ENCODE results near the gene MMP20. TPM values are rescaled to one million over a fixed set of nuclear protein-coding genes. Genes with fewer than 3 reads are reported as not detected.

MMP20 gene
- total RNA-seq, 1 donor from 2014 or later, result not detected

- Mint-ChIP-seq H3K27ac (no peak overlapping the region), H3K36me3 (no peaks in the 10 kb centered on the region), H3K4me3 (no peak overlapping the region), H3K9me3 (peaks cover 5% of the 10 kb centered on the region), H3K27me3 (no peaks in the 10 kb centered on the region), H3K4me1 (ENCODE audit: unreplicated experiment) (no peaks in the 10 kb centered on the region)
- no peak for DNase-seq (ENCODE audit: extremely low spot score, unreplicated experiment)
- no peak for TF ChIP-seq CTCF (conservative IDR thresholded peaks at IDR 0.05)
These were observed 48.8 kb downstream of the MMP20 start for GRCh38 chr11:102576350-102576749.

GRCh38 chr11:102575012-102575411 is 50.1 kb downstream of the MMP20 start:
- no peaks in the 10 kb centered on the region for H3K27me3 Mint-ChIP-seq
- H3K4me1 Mint-ChIP-seq (ENCODE audit: unreplicated experiment), result no peaks in the 10 kb centered on the region
- no peaks in the 10 kb centered on the region for H3K36me3 Mint-ChIP-seq
- H3K9me3 Mint-ChIP-seq, result peaks cover 5% of the 10 kb centered on the region
- no peak for TF ChIP-seq CTCF (conservative IDR thresholded peaks at IDR 0.05)
- H3K27ac Mint-ChIP-seq, result no peak overlapping the region
- DNase-seq (ENCODE audit: extremely low spot score, unreplicated experiment), result no peak
- H3K4me3 Mint-ChIP-seq, result no peak overlapping the region

GRCh38 chr11:102573851-102574250 is 51.3 kb downstream of the MMP20 start:
- DNase-seq (ENCODE audit: extremely low spot score, unreplicated experiment), result no peak
- no peak overlapping the region for H3K27ac Mint-ChIP-seq
- H3K27me3 Mint-ChIP-seq, result no peaks in the 10 kb centered on the region
- H3K36me3 Mint-ChIP-seq, result no peaks in the 10 kb centered on the region
- no peak overlapping the region for H3K4me3 Mint-ChIP-seq
- H3K9me3 Mint-ChIP-seq, result peaks cover 5% of the 10 kb centered on the region
- H3K4me1 Mint-ChIP-seq (ENCODE audit: unreplicated experiment), result no peaks in the 10 kb centered on the region
- TF ChIP-seq CTCF (conservative IDR thresholded peaks at IDR 0.05), result no peak

- no peak for TF ChIP-seq CTCF (conservative IDR thresholded peaks at IDR 0.05)
These were observed 52.4 kb downstream of the MMP20 start for GRCh38 chr11:102572554-102573220.

GRCh38 chr11:102568851-102569250 is 56.3 kb downstream of the MMP20 start:
- no peak overlapping the region for H3K4me3 Mint-ChIP-seq
- no peak for DNase-seq (ENCODE audit: extremely low spot score, unreplicated experiment)
- TF ChIP-seq CTCF (conservative IDR thresholded peaks at IDR 0.05), result no peak
- no peaks in the 10 kb centered on the region for H3K27me3 Mint-ChIP-seq
- H3K9me3 Mint-ChIP-seq, result peaks cover 18% of the 10 kb centered on the region
- H3K4me1 Mint-ChIP-seq (ENCODE audit: unreplicated experiment), result no peaks in the 10 kb centered on the region
- no peak overlapping the region for H3K27ac Mint-ChIP-seq
- H3K36me3 Mint-ChIP-seq, result no peaks in the 10 kb centered on the region

More at GRCh38 chr11:102572554-102573220, 52.4 kb downstream of the MMP20 start:
- no peaks in the 10 kb centered on the region for H3K27me3 Mint-ChIP-seq
- peaks cover 12% of the 10 kb centered on the region for H3K9me3 Mint-ChIP-seq
- no peak overlapping the region for H3K4me3 Mint-ChIP-seq
- H3K27ac Mint-ChIP-seq, result no peak overlapping the region
- DNase-seq (ENCODE audit: extremely low spot score, unreplicated experiment), result no peak
- no peaks in the 10 kb centered on the region for H3K36me3 Mint-ChIP-seq
- H3K4me1 Mint-ChIP-seq (ENCODE audit: unreplicated experiment), result no peaks in the 10 kb centered on the region
